HCT116 (cell line): ENCODE results near the gene EEPD1. TPM values are rescaled to one million over a fixed set of nuclear protein-coding genes. Genes with fewer than 3 reads are reported as not detected.

Source experiments
- ATAC-seq: fragments of 200-7000 bp; cut with Tn5 transposase; 2 replicates; pipeline ENCODE4 v1.9.1; 2020; ENCODE audit warnings: mild to moderate bottlenecking, moderate library complexity
- BruUV-seq: library from RNA; stranded (reverse); fragments of 400-500 nt; replicated peaks from 2 replicates; lab custom pipeline; 2021; lab: Mats Ljungman, UMichigan
- CTCF ChIA-PET: fragments of 300-600 bp; sonication (Branson Sonifier 250); formaldehyde crosslinking; loops from one replicate; lab custom pipeline; 2021; ENCODE audit warnings: antibody characterized with exemption; lab: Charles Lee
- POLR2A ChIA-PET: fragments of 300-600, 350-600 bp; sonication (Branson Sonifier 250); formaldehyde crosslinking; loops from one replicate; lab custom pipeline; 2021; ENCODE audit warnings: antibody characterized with exemption; lab: Charles Lee
- RAD21 ChIA-PET, 2 experiments: fragments of 300-600 bp; sonication (Branson Sonifier 250); formaldehyde crosslinking; loops; one replicate each; lab custom pipeline; 2023; ENCODE audit warnings: low total read pairs in 2 of 2; ENCODE audit not compliant: uncharacterized antibody in 2 of 2, unreplicated experiment in 2 of 2, low non-redundant PET in 1 of 2; lab: Charles Lee
- DNase-seq: peaks from one replicate; pipeline ENCODE4 v3.0.0-alpha.2; 2010; ENCODE audit warnings: low read depth, low spot score
- H2AFZ ChIP-seq: fragments of 200-600 bp; shearing (Covaris generic), sonication (generic); 2 replicates; pipeline ENCODE4 v1.6.1; 2017; ENCODE audit warnings: low read depth, mixed run types, mixed read lengths, antibody characterized with exemption, low read length; ENCODE audit not compliant: poor library complexity, severe bottlenecking
- H3K27ac ChIP-seq: 2 replicates; pipeline ENCODE4 v1.5.1; 2012; ENCODE audit warnings: low read depth, low read length
- H3K27me3 ChIP-seq: fragments of 200-600 bp; sonication (generic); 2 replicates; pipeline ENCODE4 v1.6.1; 2016; ENCODE audit warnings: mixed run types, low read length, mixed read lengths; ENCODE audit not compliant: insufficient read depth
- H3K36me3 ChIP-seq, 2 experiments: fragments of 200-500 bp in 1 of 2; fragments of 200-600 bp in 1 of 2; sonication (Bioruptor generic) in 1 of 2; sonication (generic) in 1 of 2; 2 replicates each; pipeline versions ENCODE4 v1.5.1 to v1.6.1; 2014 to 2016; ENCODE audit warnings: low read length in 2 of 2, inconsistent platforms in 1 of 2, mixed read lengths in 1 of 2, mixed run types in 1 of 2; ENCODE audit not compliant: insufficient read depth in 2 of 2, control insufficient read depth in 1 of 2
- H3K4me1 ChIP-seq, 2 experiments: fragments of 200-600 bp in 1 of 2; sonication (generic) in 1 of 2; 2 replicates each; pipeline versions ENCODE4 v1.5.1 to v1.6.1; 2012 to 2017; ENCODE audit warnings: low read length in 2 of 2, inconsistent platforms in 1 of 2, mild to moderate bottlenecking in 1 of 2, mixed read lengths in 1 of 2, mixed run types in 1 of 2, moderate library complexity in 1 of 2; ENCODE audit not compliant: insufficient read depth in 2 of 2, control insufficient read depth in 1 of 2
- H3K4me2 ChIP-seq: fragments of 200-600 bp; sonication (generic); 2 replicates; pipeline ENCODE4 v1.6.1; 2017; ENCODE audit warnings: mixed run types, low read length, mixed read lengths
- H3K4me3 ChIP-seq, 2 experiments: fragments of 200-600 bp in 1 of 2; sonication (generic) in 1 of 2; replicated peaks in 1 of 2; 2 replicates each; pipeline ENCODE4 v1.5.1; 2011 to 2016; ENCODE audit warnings: low read length in 2 of 2, control low read depth in 1 of 2, low read depth in 1 of 2, mild to moderate bottlenecking in 1 of 2, mixed read lengths in 1 of 2, mixed run types in 1 of 2
- H3K79me2 ChIP-seq: fragments of 200-600 bp; sonication (generic); 2 replicates; pipeline ENCODE4 v1.6.1; 2017; ENCODE audit warnings: mild to moderate bottlenecking, mixed run types, low read length, moderate library complexity, mixed read lengths; ENCODE audit not compliant: insufficient read depth
- H3K9ac ChIP-seq: fragments of 200-600 bp; sonication (generic); 2 replicates; pipeline ENCODE4 v1.6.1; 2016; ENCODE audit warnings: low read length, mixed read lengths
- H3K9me2 ChIP-seq: fragments of 200-600 bp; sonication (generic), shearing (Covaris generic); 2 replicates; pipeline ENCODE4 v1.6.1; 2017; ENCODE audit warnings: mixed run types, mild to moderate bottlenecking, moderate library complexity; ENCODE audit not compliant: insufficient read depth
- H3K9me3 ChIP-seq, 2 experiments: fragments of 200-500 bp in 1 of 2; fragments of 200-600 bp in 1 of 2; sonication (Bioruptor generic) in 1 of 2; sonication (generic) in 1 of 2; 2 replicates each; pipeline ENCODE4 v1.6.1; 2014 to 2017; ENCODE audit warnings: low read length in 2 of 2, mixed read lengths in 2 of 2, inconsistent platforms in 1 of 2, low read depth in 1 of 2, mild to moderate bottlenecking in 1 of 2, mixed run types in 1 of 2, moderate library complexity in 1 of 2; ENCODE audit not compliant: control insufficient read depth in 1 of 2, insufficient read depth in 1 of 2
- H4K20me1 ChIP-seq: fragments of 200-600 bp; sonication (generic), shearing (Covaris generic); 2 replicates; pipeline ENCODE4 v1.6.1; 2017; ENCODE audit warnings: mixed run types, mild to moderate bottlenecking, moderate library complexity; ENCODE audit not compliant: insufficient read depth
- CEBPB ChIP-seq: IDR thresholded peaks from 2 replicates; pipeline ENCODE4 v1.6.1; 2012; ENCODE audit warnings: low read depth
- ELF1 ChIP-seq: IDR thresholded peaks from 2 replicates; pipeline ENCODE4 v1.6.1; 2012; ENCODE audit warnings: low read depth, borderline replicate concordance
- FOSL1 ChIP-seq: IDR thresholded peaks from 2 replicates; pipeline ENCODE4 v1.6.1; 2012; ENCODE audit warnings: low read depth
- JUND ChIP-seq: IDR thresholded peaks from 2 replicates; pipeline ENCODE4 v1.6.1; 2012
- POLR2A ChIP-seq: IDR thresholded peaks from 2 replicates; pipeline ENCODE4 v1.7.0; 2011; ENCODE audit warnings: borderline replicate concordance; ENCODE audit not compliant: insufficient read depth, insufficient read length; ENCODE audit errors: extremely low read depth
- POLR2AphosphoS5 ChIP-seq: IDR thresholded peaks from 2 replicates; pipeline ENCODE4 v1.6.1; 2011; ENCODE audit warnings: mild to moderate bottlenecking, low read depth, low read length, moderate library complexity
- RAD21 ChIP-seq: IDR thresholded peaks from 2 replicates; pipeline ENCODE4 v1.6.1; 2012; ENCODE audit warnings: low read depth, mild to moderate bottlenecking
- REST ChIP-seq: IDR thresholded peaks from 2 replicates; pipeline ENCODE4 v1.6.1; 2012; ENCODE audit warnings: low read depth
- SP1 ChIP-seq: IDR thresholded peaks from 2 replicates; pipeline ENCODE4 v1.6.1; 2012; ENCODE audit warnings: low read depth
- TCF7L2 ChIP-seq: IDR thresholded peaks from 2 replicates; pipeline ENCODE4 v1.7.0; 2011; ENCODE audit warnings: borderline replicate concordance, inconsistent platforms; ENCODE audit not compliant: insufficient read depth, insufficient read length; ENCODE audit errors: extremely low read depth
- YY1 ChIP-seq: IDR thresholded peaks from 2 replicates; pipeline ENCODE4 v1.6.1; 2011; ENCODE audit warnings: low read length, low read depth, moderate library complexity, mild to moderate bottlenecking; ENCODE audit not compliant: insufficient replicate concordance; ENCODE audit errors: extremely low read depth
- intact Hi-C: fragments of 100-400 bp; cut with micrococcal nuclease; formaldehyde crosslinking; loops from 2 replicates; pipeline ENCODE4 v1.10.0; 2022
- total RNA-seq: library from RNA; stranded (reverse); gene quantifications from one replicate; pipeline ENCODE4 v1.2.1, GENCODE V29; 2021; ENCODE audit not compliant: unreplicated experiment

EEPD1 gene
- total RNA-seq, 1 experiment from 2014 or later: 4.2 TPM

GRCh38 chr7:36262309-36263094, 109.4 kb downstream of the EEPD1 start:
- ATAC-seq: no peak
- BruUV-seq: no TSS peak
- peaks cover 6 to 10% of the 10 kb centered on the region in 2 experiments; a peak in 3 of 4 replicates for H3K4me1 ChIP-seq
- no peak overlapping the region for H3K27ac ChIP-seq
- TF ChIP-seq FOSL1: no peak
- TF ChIP-seq, all 23 proteins: peak for 0
- POLR2A ChIA-PET: no interaction called here
- intact Hi-C loops: no loop called here
- RAD21 ChIA-PET: no interaction called here
- no peak overlapping the region for H3K4me2 ChIP-seq
- no peaks in the 10 kb centered on the region for H4K20me1 ChIP-seq
- no peak for DNase-seq
- no peaks in the 10 kb centered on the region for H3K27me3 ChIP-seq
- H2AFZ ChIP-seq: no peak overlapping the region
- CTCF ChIA-PET: no interaction called here
- no peak overlapping the region for H3K9ac ChIP-seq
- no peaks in the 10 kb centered on the region for H3K36me3 ChIP-seq
- no peaks in the 10 kb centered on the region for H3K9me2 ChIP-seq
- no peaks in the 10 kb centered on the region for H3K9me3 ChIP-seq
- H3K4me3 ChIP-seq: no peak overlapping the region
- no peaks in the 10 kb centered on the region for H3K79me2 ChIP-seq

DNA sequence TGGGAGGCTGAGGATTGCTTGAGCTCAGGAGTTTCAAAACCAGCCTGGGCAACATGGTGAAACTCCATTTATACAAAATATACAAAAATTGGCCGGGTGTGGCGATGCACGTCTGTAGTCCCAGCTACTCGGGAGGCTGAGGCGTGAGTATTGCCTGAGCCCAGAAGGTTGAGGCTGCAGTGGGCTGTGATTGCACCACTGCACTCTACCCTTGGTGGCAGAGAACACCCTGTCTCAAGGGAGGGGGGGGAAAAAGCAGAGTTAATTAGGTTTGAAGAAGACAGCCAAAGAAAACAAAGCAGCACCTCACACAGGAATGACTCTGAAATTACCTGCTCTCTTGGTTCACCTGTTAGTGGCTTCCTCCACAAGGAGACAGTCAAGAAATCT, 110.0 kb downstream of the EEPD1 start:
- CTCF ChIA-PET: no interaction called here
- RAD21 ChIA-PET: no interaction called here
- Histone ChIP-seq H3K79me2 (no peaks in the 10 kb centered on the region), H3K36me3 (no peaks in the 10 kb centered on the region), H3K9me3 (no peaks in the 10 kb centered on the region), H4K20me1 (no peaks in the 10 kb centered on the region), H3K4me3 (no peak overlapping the region), H3K27ac (no peak overlapping the region), H3K4me1 (peaks cover 6 to 10% of the 10 kb centered on the region in 2 experiments; a peak in 3 of 4 replicates), H2AFZ (no peak overlapping the region)
- ATAC-seq: no peak
- intact Hi-C loops: no loop called here
- POLR2A ChIA-PET: no interaction called here
- no TSS peak for BruUV-seq
- no peak for DNase-seq
- no peak for TF ChIP-seq CEBPB
- TF ChIP-seq RAD21: no peak
- TF ChIP-seq FOSL1: no peak
- TF ChIP-seq TCF7L2: no peak
- TF ChIP-seq POLR2AphosphoS5: no peak
- TF ChIP-seq JUND: no peak
- no peak for TF ChIP-seq YY1
- no peak for TF ChIP-seq SP1
- no peak for TF ChIP-seq REST
- TF ChIP-seq POLR2A: no peak
- no peak for TF ChIP-seq ELF1
- TF ChIP-seq, all 23 proteins: peak for 0
- Histone ChIP-seq H3K27me3 (no peaks in the 10 kb centered on the region), H3K9me2 (no peaks in the 10 kb centered on the region), H3K4me2 (no peak overlapping the region), H3K9ac (no peak overlapping the region)
